Liver (tissue), 3 donors: ENCODE results near the gene KCNMB2.

Source experiments
- ATF3 ChIP-seq: IDR thresholded peaks from 2 replicates; pipeline ENCODE4 v1.6.1; 2016; ENCODE audit warnings: antibody characterized with exemption
- CTCF ChIP-seq: fragments of 150-350 bp; IDR thresholded peaks from 2 replicates; pipeline ENCODE4 v1.5.1; 2017; ENCODE audit warnings: improper control_type of control experiment, low read depth, low read length; ENCODE audit not compliant: missing input control
- EGR1 ChIP-seq, 2 donors: IDR thresholded peaks; 2 replicates each; pipeline ENCODE4 v1.6.1; 2016 to 2018; ENCODE audit warnings: antibody characterized with exemption in 2 of 2, low read depth in 2 of 2
- HNF4A ChIP-seq, 2 donors: conservative IDR thresholded peaks; 2 replicates each; pipeline ENCODE4 v1.6.1; 2016; ENCODE audit warnings: antibody characterized with exemption in 2 of 2, mild to moderate bottlenecking in 2 of 2
- JUND ChIP-seq, 2 donors: IDR thresholded peaks; 2 replicates each; pipeline ENCODE4 v1.6.1; 2016; ENCODE audit warnings: antibody characterized with exemption in 2 of 2
- MAX ChIP-seq: IDR thresholded peaks from 2 replicates; pipeline ENCODE4 v1.6.1; 2016; ENCODE audit warnings: antibody characterized with exemption
- RAD21 ChIP-seq, 2 donors: IDR thresholded peaks; 2 replicates each; pipeline ENCODE4 v1.6.1; 2016; ENCODE audit warnings: antibody characterized with exemption in 2 of 2, mild to moderate bottlenecking in 2 of 2
- REST ChIP-seq: IDR thresholded peaks from 2 replicates; pipeline ENCODE4 v1.6.1; 2016; ENCODE audit warnings: antibody characterized with exemption, mild to moderate bottlenecking
- RXRA ChIP-seq, 2 donors: IDR thresholded peaks; 2 replicates each; pipeline ENCODE4 v1.6.1; 2017 to 2018; ENCODE audit warnings: antibody characterized with exemption in 2 of 2, mild to moderate bottlenecking in 1 of 2
- SP1 ChIP-seq: IDR thresholded peaks from 2 replicates; pipeline ENCODE4 v1.6.1; 2018; ENCODE audit warnings: antibody characterized with exemption, mild to moderate bottlenecking
- YY1 ChIP-seq: IDR thresholded peaks from 2 replicates; pipeline ENCODE4 v1.6.1; 2016; ENCODE audit warnings: antibody characterized with exemption, mild to moderate bottlenecking
- donor health status: healthy.
- donor health status: healthy.

GRCh38 chr3:178538056-178538455 is 1.8 kb downstream of the KCNMB2 start:
- TF ChIP-seq RAD21 (IDR thresholded peaks at IDR 0.05) = no peak
- no peak for TF ChIP-seq CTCF
- no peak for TF ChIP-seq HNF4A (conservative IDR thresholded peaks at IDR 0.05)
- TF ChIP-seq YY1 = no peak
- TF ChIP-seq EGR1 (IDR thresholded peaks at IDR 0.05; ENCODE audit: low read depth in 2 of 2) = no peak
- TF ChIP-seq ATF3 = no peak
- TF ChIP-seq MAX = no peak
- no peak for TF ChIP-seq REST
- no peak for TF ChIP-seq SP1
- no peak for TF ChIP-seq JUND (IDR thresholded peaks at IDR 0.05)
- no peak for TF ChIP-seq RXRA (IDR thresholded peaks at IDR 0.05)
